H1 (cell line): ENCODE measurements around the gene TWNK. TPM values are rescaled to one million over a fixed set of nuclear protein-coding genes. Genes with fewer than 3 reads are reported as not detected.
A peak's percentile ranks its signal among the peaks of the same experiment; 100 is the strongest.

ENCODE experiments used
- CTCF ChIA-PET: fragments of 300-600 bp; sonication (Branson Sonifier 250); formaldehyde crosslinking; loops from one replicate; lab custom pipeline; 2021; ENCODE audit not compliant: partially characterized antibody; lab: Charles Lee
- POLR2A ChIA-PET: fragments of 300-600 bp; sonication (Branson Sonifier 250); formaldehyde crosslinking; loops from one replicate; lab custom pipeline; 2021; ENCODE audit warnings: inconsistent platforms; ENCODE audit not compliant: partially characterized antibody; lab: Charles Lee
- DNase-seq, 2 experiments: peaks; one replicate each; pipeline versions ENCODE4 v3.0.0 to v3.0.0-alpha.2; 2010 to 2022; ENCODE audit warnings: low spot score in 2 of 2, low read depth in 1 of 2, mixed read lengths in 1 of 2
- FAIRE-seq: peaks from 2 replicates; lab custom pipeline; 2011; peaks lifted over from hg19 to GRCh38; lab: Jason Lieb, UNC
- H2AFZ ChIP-seq: 2 replicates; pipeline ENCODE4 v1.8.1; 2012; ENCODE audit warnings: low read length, inconsistent platforms
- H2AK5ac ChIP-seq: 2 replicates; pipeline ENCODE4 v1.6.1; 2013; ENCODE audit warnings: low read depth, low read length
- H2BK120ac ChIP-seq: replicated peaks from 2 replicates; pipeline ENCODE3; 2013; ENCODE audit warnings: low read depth, low read length, inconsistent platforms
- H2BK12ac ChIP-seq: 2 replicates; pipeline ENCODE4 v1.6.1; 2013; ENCODE audit warnings: low read depth, low read length
- H2BK15ac ChIP-seq: 2 replicates; pipeline ENCODE4 v1.6.1; 2013; ENCODE audit warnings: low read length
- H2BK20ac ChIP-seq: 2 replicates; pipeline ENCODE4 v1.6.1; 2013; ENCODE audit warnings: low read length
- H2BK5ac ChIP-seq: 2 replicates; pipeline ENCODE4 v1.6.1; 2013; ENCODE audit warnings: low read depth, low read length
- H3K14ac ChIP-seq: 2 replicates; pipeline ENCODE4 v1.6.1; 2013; ENCODE audit warnings: inconsistent platforms; ENCODE audit not compliant: insufficient read length
- H3K18ac ChIP-seq: 2 replicates; pipeline ENCODE4 v1.6.1; 2013; ENCODE audit warnings: low read length; ENCODE audit errors: extremely low read depth
- H3K23ac ChIP-seq: 2 replicates; pipeline ENCODE4 v1.6.1; 2013; ENCODE audit warnings: inconsistent platforms; ENCODE audit not compliant: insufficient read length
- H3K23me2 ChIP-seq: 2 replicates; pipeline ENCODE4 v1.6.1; 2013; ENCODE audit warnings: low read depth, low read length
- H3K27ac ChIP-seq: 2 replicates; pipeline ENCODE4 v1.6.1; 2011; ENCODE audit warnings: low read depth, low read length, inconsistent platforms
- H3K27me3 ChIP-seq, 4 experiments: replicated peaks in 1 of 4; 1 replicate in 1 of 4; 2 replicates in 3 of 4; pipeline versions ENCODE4 v1.6.1 to v1.8.1; 2011 to 2013; ENCODE audit warnings: low read length in 3 of 4, mild to moderate bottlenecking in 3 of 4, inconsistent platforms in 2 of 4, mixed read lengths in 2 of 4, moderate library complexity in 1 of 4; ENCODE audit not compliant: control insufficient read depth in 3 of 4, insufficient read depth in 3 of 4; ENCODE audit errors: extremely low read depth in 1 of 4
- H3K36me3 ChIP-seq, 4 experiments: 2 replicates each; pipeline versions ENCODE4 v1.6.1 to v1.8.1; 2011 to 2013; ENCODE audit warnings: mild to moderate bottlenecking in 4 of 4, low read length in 3 of 4, moderate library complexity in 2 of 4, control low read depth in 1 of 4, inconsistent platforms in 1 of 4; ENCODE audit not compliant: insufficient read depth in 4 of 4, control insufficient read depth in 2 of 4
- H3K4ac ChIP-seq: replicated peaks from 2 replicates; pipeline ENCODE3; 2013; ENCODE audit warnings: low read length, low read depth, mixed read lengths, inconsistent platforms; ENCODE audit not compliant: insufficient read length
- H3K4me1 ChIP-seq, 4 experiments: replicated peaks in 1 of 4; 1 replicate in 1 of 4; 2 replicates in 3 of 4; pipeline versions ENCODE4 v1.6.1 to v1.8.1; 2011 to 2013; ENCODE audit warnings: low read length in 3 of 4, inconsistent platforms in 2 of 4, mixed read lengths in 1 of 4; ENCODE audit not compliant: insufficient read depth in 4 of 4, control insufficient read depth in 3 of 4
- H3K4me2 ChIP-seq, 2 experiments: 2 replicates each; pipeline versions ENCODE4 v1.6.1 to v1.8.1; 2011 to 2013; ENCODE audit warnings: low read depth in 2 of 2, low read length in 2 of 2, control low read depth in 1 of 2, inconsistent platforms in 1 of 2, mild to moderate bottlenecking in 1 of 2; ENCODE audit not compliant: insufficient read depth in 1 of 2
- H3K4me3 ChIP-seq, 4 experiments: fragments of 200-600, 300-600 bp in 1 of 4; sonication (generic), shearing (Covaris generic), sonication (Bioruptor Twin) in 1 of 4; 2 replicates each; pipeline versions ENCODE4 v1.5.1 to v1.8.1; 2011 to 2016; ENCODE audit warnings: low read length in 4 of 4, low read depth in 3 of 4, control low read depth in 2 of 4, inconsistent platforms in 2 of 4, mild to moderate bottlenecking in 2 of 4, mixed read lengths in 1 of 4, moderate library complexity in 1 of 4; ENCODE audit not compliant: insufficient read depth in 2 of 4; ENCODE audit errors: extremely low read depth in 1 of 4
- H3K56ac ChIP-seq: replicated peaks from 2 replicates; pipeline ENCODE3; 2013; ENCODE audit warnings: low read depth, mild to moderate bottlenecking, mixed read lengths, low read length, inconsistent platforms; ENCODE audit not compliant: insufficient read length
- H3K79me1 ChIP-seq: 2 replicates; pipeline ENCODE4 v1.6.1; 2013; ENCODE audit warnings: low read depth, low read length, control low read depth
- H3K79me2 ChIP-seq, 2 experiments: 2 replicates each; pipeline versions ENCODE4 v1.6.1 to v1.8.1; 2012 to 2013; ENCODE audit warnings: low read length in 2 of 2, mild to moderate bottlenecking in 2 of 2, inconsistent platforms in 1 of 2; ENCODE audit not compliant: insufficient read depth in 2 of 2, control insufficient read depth in 1 of 2
- H3K9ac ChIP-seq, 4 experiments: replicated peaks in 1 of 4; 1 replicate in 1 of 4; 2 replicates in 3 of 4; pipeline versions ENCODE4 v1.6.1 to v1.8.1; 2011 to 2013; ENCODE audit warnings: low read depth in 3 of 4, low read length in 3 of 4, control low read depth in 2 of 4, mild to moderate bottlenecking in 2 of 4, moderate library complexity in 2 of 4, inconsistent platforms in 1 of 4; ENCODE audit errors: extremely low read depth in 1 of 4
- H3K9me3 ChIP-seq, 2 experiments: 2 replicates each; pipeline versions ENCODE4 v1.6.1 to v1.8.1; 2012 to 2013; ENCODE audit warnings: mild to moderate bottlenecking in 2 of 2, moderate library complexity in 2 of 2, control low read depth in 1 of 2, inconsistent platforms in 1 of 2, low read depth in 1 of 2, low read length in 1 of 2, mixed read lengths in 1 of 2; ENCODE audit not compliant: insufficient read depth in 2 of 2
- H4K20me1 ChIP-seq, 2 experiments: replicated peaks in 1 of 2; 2 replicates each; pipeline versions ENCODE3 to v1.8.1; 2011 to 2013; ENCODE audit warnings: inconsistent platforms in 2 of 2, low read length in 2 of 2, mild to moderate bottlenecking in 1 of 2; ENCODE audit not compliant: insufficient read depth in 2 of 2, control insufficient read depth in 1 of 2
- H4K5ac ChIP-seq: 2 replicates; pipeline ENCODE4 v1.6.1; 2013; ENCODE audit warnings: low read length, low read depth, mixed read lengths, inconsistent platforms; ENCODE audit not compliant: insufficient read length
- H4K8ac ChIP-seq: 2 replicates; pipeline ENCODE4 v1.8.0; 2013; ENCODE audit warnings: mild to moderate bottlenecking, moderate library complexity, low read length, inconsistent platforms; ENCODE audit not compliant: insufficient read depth; ENCODE audit errors: extremely low read depth
- H4K91ac ChIP-seq: replicated peaks from 2 replicates; pipeline ENCODE3; 2013; ENCODE audit warnings: low read length, mixed read lengths, inconsistent platforms; ENCODE audit not compliant: insufficient read length
- EZH2 ChIP-seq: fragments of 200-600 bp; sonication (generic); IDR thresholded peaks from 2 replicates; pipeline ENCODE4 v1.7.1; 2012; ENCODE audit warnings: low read depth, mild to moderate bottlenecking, moderate library complexity, low read length, inconsistent platforms; ENCODE audit not compliant: severe bottlenecking
- KDM5A ChIP-seq: fragments of 200-600 bp; IDR thresholded peaks from 2 replicates; pipeline ENCODE4 v1.7.1; 2012; ENCODE audit warnings: mild to moderate bottlenecking, low read length, inconsistent platforms, mixed read lengths
- RBBP5 ChIP-seq: IDR thresholded peaks from 2 replicates; pipeline ENCODE4 v1.7.1; 2012; ENCODE audit warnings: low read depth, mild to moderate bottlenecking, inconsistent platforms, low read length, moderate library complexity, borderline replicate concordance
- RXRA ChIP-seq: IDR thresholded peaks from 2 replicates; pipeline ENCODE4 v1.6.1; 2011; ENCODE audit warnings: low read depth, mild to moderate bottlenecking, low read length, moderate library complexity; ENCODE audit not compliant: insufficient read depth
- YY1 ChIP-seq: IDR thresholded peaks from 2 replicates; pipeline ENCODE4 v1.6.1; 2011; ENCODE audit warnings: low read depth, mild to moderate bottlenecking, low read length
- WGBS, 2 experiments: shearing (Covaris generic) in 1 of 2; methylation state at CpG; one replicate each; pipeline versions ENCODE4 v1.1.6 to v1.1.7; 2013 to 2015; ENCODE audit warnings: low lambda C conversion rate in 2 of 2, mixed read lengths in 2 of 2, inconsistent platforms in 1 of 2, low coverage in 1 of 2, missing lambda C conversion rate in 1 of 2; ENCODE audit not compliant: insufficient replicate concordance in 2 of 2, insufficient coverage in 1 of 2, insufficient read length in 1 of 2; ENCODE audit errors: extremely low coverage in 1 of 2, missing lambda C conversion rate in 1 of 2; 5-methylcytosine and 5-hydroxymethylcytosine counted together
- polyA plus RNA-seq, 7 experiments: library from polyadenylated mRNA; depleted of rRNA in 3 of 7; stranded (reverse) in 5 of 7; unstranded in 2 of 7; fragments of >200 nt in 5 of 7; fragments of 200-250 nt in 2 of 7; gene quantifications; 1 replicate in 5 of 7; 2 replicates in 1 of 7; 4 replicates in 1 of 7; pipeline versions ENCODE4 v1.2.1 to v1.2.3, GENCODE V29; 2011 to 2013; ENCODE audit warnings: missing spikeins in 2 of 7, mixed read lengths in 2 of 7
- total RNA-seq: library from RNA; stranded (reverse); fragmentation: NEBNext Ultra II Directional; extraction: Animal tissue kit (Norgen Biotek cat#: 25700); gene quantifications from 2 replicates; pipeline ENCODE4 v1.2.1, GENCODE V29; 2021

Gene TWNK
- total and polyA plus RNA-seq, 2 of the 8 experiments (the other 6 are each of a cell fraction or from before 2014, with no cell fraction given): 15.4 to 32.5 TPM

GRCh38 chr10:100970076-100970913, 17.0 kb upstream of the TWNK start:
- H2BK12ac ChIP-seq: no peak overlapping the region
- H3K4me3 ChIP-seq: peak overlapping the region; percentile 67 to 97 (median 72)
- H3K18ac ChIP-seq: no peak overlapping the region
- DNase-seq: peak in 1 of 2 experiments; percentile 73
- H3K4me1 ChIP-seq: peaks cover 7 to 19% (median 10%) of the 10 kb centered on the region in 4 experiments
- peak overlapping the region in 2 of 4 experiments; percentile 10 to 20; a peak in 2 of 7 replicates for H3K9ac ChIP-seq
- no peak overlapping the region for H3K27ac ChIP-seq
- peaks cover 0 to 5% of the 10 kb centered on the region in 2 experiments for H4K20me1 ChIP-seq
- no peaks in the 10 kb centered on the region for H3K79me1 ChIP-seq
- H2BK15ac ChIP-seq: no peak overlapping the region
- CTCF ChIA-PET: interaction anchor here (0.6 to 5.4 kb wide), 10 partner anchors 12 to 81 kb away, joined by 3 to 32 read pairs (median 5); partner anchors contain the start of genes MRPL43 and TWNK
- no peak overlapping the region for H2BK5ac ChIP-seq
- H3K4me2 ChIP-seq: peak overlapping the region; percentile 89 to 99
- no peak overlapping the region for H3K4ac ChIP-seq
- H3K23ac ChIP-seq: no peak overlapping the region
- no peaks in the 10 kb centered on the region for H3K9me3 ChIP-seq
- H3K36me3 ChIP-seq: no peaks in the 10 kb centered on the region
- H4K8ac ChIP-seq: no peak overlapping the region
- no peak overlapping the region for H2BK120ac ChIP-seq
- POLR2A ChIA-PET: interaction anchor here (0.7 to 6.0 kb wide), 5 partner anchors 9 to 36 kb away, joined by 3 to 38 read pairs (median 3); no protein-coding TSS in a partner anchor
- H4K91ac ChIP-seq: no peak overlapping the region
- no peak for TF ChIP-seq KDM5A
- TF ChIP-seq EZH2: no peak
- TF ChIP-seq RXRA: no peak
- TF ChIP-seq YY1: 0 out of 2 replicates have a peak, but pooled peaks have one; percentile 50
- TF ChIP-seq RBBP5: no peak
- H2BK20ac ChIP-seq: no peak overlapping the region
- no peak overlapping the region for H4K5ac ChIP-seq
- H3K14ac ChIP-seq: no peak overlapping the region
- H3K27me3 ChIP-seq: peaks cover 0 to 3% (median 1%) of the 10 kb centered on the region in 4 experiments; a peak in 1 of 7 replicates
- H2AFZ ChIP-seq: peak overlapping the region; percentile 93
- peaks cover 9% of the 10 kb centered on the region for H3K23me2 ChIP-seq
- no peak for FAIRE-seq
- H2AK5ac ChIP-seq: no peak overlapping the region
- no peaks in the 10 kb centered on the region for H3K79me2 ChIP-seq
- H3K56ac ChIP-seq: no peak overlapping the region
- 26% methylated on average over 13 of the region's 13 CpGs; no CpG with 5 or more reads in 1 of the 2 experiments for WGBS, 2 experiments
